ENCODE data around the gene AEBP2. TPM values are rescaled to one million over a fixed set of nuclear protein-coding genes. Genes with fewer than 3 reads are reported as not detected.

Gene AEBP2
- total RNA-seq, 1 donor from 2014 or later: 67.5 TPM

DNA sequence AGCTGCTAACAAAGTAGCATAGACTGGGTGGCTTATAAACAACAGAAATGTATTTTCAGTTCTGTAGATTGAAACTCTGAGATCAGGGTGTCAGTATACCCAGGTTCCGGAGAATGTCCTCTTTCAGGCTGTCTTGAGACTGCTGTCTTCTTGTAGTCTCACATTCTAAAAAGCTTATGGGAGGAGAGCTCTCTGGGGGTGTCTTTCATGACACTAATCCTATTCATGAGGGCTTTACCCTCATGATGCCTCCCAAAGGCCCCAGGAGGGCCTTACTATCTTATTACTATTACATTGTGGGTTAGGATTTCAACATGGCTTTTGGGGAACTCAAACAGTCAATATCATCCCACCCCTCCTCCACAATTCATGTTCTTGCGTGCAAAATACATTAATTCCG is 94.3 kb downstream of the AEBP2 start:
- no peak for DNase-seq (ENCODE audit: extremely low spot score in 2 of 2)
- no peaks in the 10 kb centered on the region for H3K9me3 ChIP-seq
- TF ChIP-seq POLR2A (IDR thresholded peaks at IDR 0.05): no peak
- no peak overlapping the region for H3K4me3 ChIP-seq
- H3K36me3 ChIP-seq: no peaks in the 10 kb centered on the region
- H3K27me3 ChIP-seq: no peaks in the 10 kb centered on the region
- no peak overlapping the region for H3K27ac ChIP-seq
- intact Hi-C loops (cut with DNase I): no loop called here
- H3K4me1 ChIP-seq: peaks cover 19% of the 10 kb centered on the region

DNA sequence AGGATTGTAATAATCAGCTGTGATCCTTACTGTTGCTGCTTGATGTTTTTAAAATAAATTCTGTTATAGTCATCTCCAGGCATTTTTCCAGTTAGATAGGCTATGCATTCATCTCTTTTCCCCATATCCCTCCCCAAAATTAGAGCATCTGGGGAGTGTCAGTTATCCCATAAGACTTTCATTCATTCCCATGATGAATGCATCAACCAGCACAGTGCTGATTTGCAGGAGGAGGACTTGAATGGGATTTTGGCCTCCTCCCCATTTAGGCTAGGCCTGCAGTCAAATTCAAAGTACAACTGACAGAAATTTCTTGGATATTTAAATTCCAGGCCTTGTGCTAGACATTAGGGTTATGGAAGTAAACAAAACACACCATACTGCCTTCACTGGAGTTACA is 99.8 kb downstream of the AEBP2 start:
- peaks cover under 1% of the 10 kb centered on the region for H3K4me1 ChIP-seq
- DNase-seq (ENCODE audit: extremely low spot score in 2 of 2): no peak
- no peaks in the 10 kb centered on the region for H3K36me3 ChIP-seq
- no peak overlapping the region for H3K27ac ChIP-seq
- TF ChIP-seq POLR2AphosphoS5 (IDR thresholded peaks at IDR 0.05; ENCODE audit: insufficient read depth in 1 of 2, low read depth in 1 of 2) (no peak), POLR2A (IDR thresholded peaks at IDR 0.05) (no peak)
- TF ChIP-seq, protein P1, sequence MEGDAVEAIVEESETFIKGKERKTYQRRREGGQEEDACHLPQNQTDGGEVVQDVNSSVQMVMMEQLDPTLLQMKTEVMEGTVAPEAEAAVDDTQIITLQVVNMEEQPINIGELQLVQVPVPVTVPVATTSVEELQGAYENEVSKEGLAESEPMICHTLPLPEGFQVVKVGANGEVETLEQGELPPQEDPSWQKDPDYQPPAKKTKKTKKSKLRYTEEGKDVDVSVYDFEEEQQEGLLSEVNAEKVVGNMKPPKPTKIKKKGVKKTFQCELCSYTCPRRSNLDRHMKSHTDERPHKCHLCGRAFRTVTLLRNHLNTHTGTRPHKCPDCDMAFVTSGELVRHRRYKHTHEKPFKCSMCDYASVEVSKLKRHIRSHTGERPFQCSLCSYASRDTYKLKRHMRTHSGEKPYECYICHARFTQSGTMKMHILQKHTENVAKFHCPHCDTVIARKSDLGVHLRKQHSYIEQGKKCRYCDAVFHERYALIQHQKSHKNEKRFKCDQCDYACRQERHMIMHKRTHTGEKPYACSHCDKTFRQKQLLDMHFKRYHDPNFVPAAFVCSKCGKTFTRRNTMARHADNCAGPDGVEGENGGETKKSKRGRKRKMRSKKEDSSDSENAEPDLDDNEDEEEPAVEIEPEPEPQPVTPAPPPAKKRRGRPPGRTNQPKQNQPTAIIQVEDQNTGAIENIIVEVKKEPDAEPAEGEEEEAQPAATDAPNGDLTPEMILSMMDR (IDR thresholded peaks at IDR 0.05): no peak
- no peaks in the 10 kb centered on the region for H3K9me3 ChIP-seq
- H3K27me3 ChIP-seq: no peaks in the 10 kb centered on the region
- H3K4me3 ChIP-seq: no peak overlapping the region
- intact Hi-C loops (cut with DNase I): no loop called here

DNA sequence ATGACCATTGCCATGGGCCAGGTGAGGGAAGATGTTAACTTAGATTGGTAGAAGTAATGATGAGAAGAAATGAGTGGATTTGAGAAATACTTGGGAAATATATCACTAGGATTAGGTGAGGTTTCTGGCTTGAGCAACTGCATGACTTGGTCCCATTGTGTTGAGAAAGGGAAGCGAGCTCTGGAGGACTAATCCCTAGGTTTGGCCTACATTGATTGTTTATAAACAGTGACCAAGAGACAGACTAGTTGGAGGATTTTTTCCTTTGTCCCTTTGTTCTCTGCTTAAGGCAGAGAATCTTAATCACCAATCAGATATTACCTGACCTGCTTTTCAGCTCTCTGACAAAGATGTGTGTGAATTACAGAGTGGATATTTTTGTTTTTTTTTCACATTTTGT is 100.5 kb downstream of the AEBP2 start:
- TF ChIP-seq, protein P1 (IDR thresholded peaks at IDR 0.05): no peak
- TF ChIP-seq POLR2A (IDR thresholded peaks at IDR 0.05) (no peak), POLR2AphosphoS5 (IDR thresholded peaks at IDR 0.05; ENCODE audit: insufficient read depth in 1 of 2, low read depth in 1 of 2) (no peak)
- Histone ChIP-seq H3K36me3 (no peaks in the 10 kb centered on the region), H3K4me3 (no peak overlapping the region), H3K27me3 (no peaks in the 10 kb centered on the region), H3K4me1 (peaks cover 8% of the 10 kb centered on the region), H3K27ac (no peak overlapping the region), H3K9me3 (no peaks in the 10 kb centered on the region)
- no peak for DNase-seq (ENCODE audit: extremely low spot score in 2 of 2)
- intact Hi-C loops (cut with DNase I): no loop called here

DNA sequence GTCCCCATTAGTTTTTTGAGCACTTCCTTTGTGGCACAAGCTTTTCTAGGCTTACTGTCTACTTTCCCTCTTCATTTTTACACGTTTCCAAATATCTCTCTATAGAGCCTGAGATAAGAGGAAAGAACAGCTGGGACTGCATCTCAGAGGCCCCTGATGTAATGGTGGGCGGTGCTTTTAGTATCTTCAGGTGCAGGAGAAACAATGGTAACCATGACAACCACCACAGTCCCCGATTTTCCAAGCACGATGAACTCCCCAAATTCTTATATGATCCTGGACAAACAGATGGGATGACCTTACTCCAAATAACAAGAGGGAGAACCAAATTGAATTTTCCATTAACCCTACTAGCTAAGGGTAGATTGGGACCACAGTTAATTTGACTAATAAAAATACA is 103.3 kb downstream of the AEBP2 start:
- H3K27ac ChIP-seq: no peak overlapping the region
- no peaks in the 10 kb centered on the region for H3K36me3 ChIP-seq
- DNase-seq (ENCODE audit: extremely low spot score in 2 of 2): no peak
- H3K4me3 ChIP-seq: no peak overlapping the region
- intact Hi-C loops (cut with DNase I): no loop called here
- H3K4me1 ChIP-seq: peaks cover 34% of the 10 kb centered on the region
- H3K9me3 ChIP-seq: no peaks in the 10 kb centered on the region
- H3K27me3 ChIP-seq: no peaks in the 10 kb centered on the region
- TF ChIP-seq POLR2A (IDR thresholded peaks at IDR 0.05) (no peak), POLR2AphosphoS5 (IDR thresholded peaks at IDR 0.05; ENCODE audit: insufficient read depth in 1 of 2, low read depth in 1 of 2) (no peak)
- TF ChIP-seq, protein P1 (IDR thresholded peaks at IDR 0.05): no peak

DNA sequence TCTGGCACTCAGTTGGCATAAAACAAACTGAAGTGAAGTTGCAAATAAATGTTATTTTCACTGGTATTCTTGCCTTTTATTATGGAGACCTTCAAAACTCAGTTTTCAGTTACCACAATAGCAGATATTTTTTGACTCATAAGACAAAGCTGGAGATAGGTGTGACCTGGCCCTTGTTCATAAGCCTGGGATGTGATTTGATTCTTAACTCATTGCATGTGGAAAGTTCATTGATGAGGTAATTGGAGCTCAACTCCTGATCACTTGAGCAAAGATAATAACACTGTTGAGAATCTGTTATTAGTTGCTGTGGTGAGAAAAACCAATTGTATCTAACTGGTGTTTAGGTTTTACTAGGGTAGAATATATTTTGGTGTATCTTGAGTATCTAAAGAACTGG is 105.1 kb downstream of the AEBP2 start:
- Histone ChIP-seq H3K36me3 (no peaks in the 10 kb centered on the region), H3K4me3 (no peak overlapping the region), H3K27ac (no peak overlapping the region), H3K4me1 (peaks cover 41% of the 10 kb centered on the region), H3K27me3 (no peaks in the 10 kb centered on the region), H3K9me3 (no peaks in the 10 kb centered on the region)
- intact Hi-C loops (cut with DNase I): no loop called here
- no peak for DNase-seq (ENCODE audit: extremely low spot score in 2 of 2)
- TF ChIP-seq POLR2AphosphoS5 (IDR thresholded peaks at IDR 0.05; ENCODE audit: insufficient read depth in 1 of 2, low read depth in 1 of 2): no peak
- TF ChIP-seq, protein P1 (IDR thresholded peaks at IDR 0.05): no peak
- TF ChIP-seq POLR2A (IDR thresholded peaks at IDR 0.05): no peak

DNA sequence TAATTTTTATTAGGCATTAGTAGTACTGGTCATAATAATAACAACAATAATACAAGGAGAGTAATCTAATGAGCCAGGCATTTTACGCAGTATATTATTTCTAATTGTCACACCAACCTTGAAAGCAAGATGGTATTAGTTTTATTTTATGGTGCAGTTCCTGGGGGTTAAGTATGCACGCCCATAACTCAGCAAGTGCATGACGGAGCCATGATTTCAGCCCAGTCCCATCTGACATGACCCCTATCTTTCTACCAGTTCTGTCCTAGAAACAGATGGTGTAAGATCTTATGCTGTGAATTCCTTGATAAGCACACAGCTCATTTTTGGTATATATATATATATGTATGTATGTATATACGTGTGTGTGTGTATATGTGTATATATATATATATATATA is 106.0 kb downstream of the AEBP2 start:
- intact Hi-C loops (cut with DNase I): no loop called here
- Histone ChIP-seq H3K4me1 (peaks cover 41% of the 10 kb centered on the region), H3K4me3 (no peak overlapping the region), H3K27me3 (no peaks in the 10 kb centered on the region), H3K27ac (no peak overlapping the region), H3K9me3 (no peaks in the 10 kb centered on the region), H3K36me3 (no peaks in the 10 kb centered on the region)
- no peak for DNase-seq (ENCODE audit: extremely low spot score in 2 of 2)
- TF ChIP-seq POLR2A (IDR thresholded peaks at IDR 0.05): no peak
- TF ChIP-seq, protein P1 (IDR thresholded peaks at IDR 0.05): no peak
- no peak for TF ChIP-seq POLR2AphosphoS5 (IDR thresholded peaks at IDR 0.05; ENCODE audit: insufficient read depth in 1 of 2, low read depth in 1 of 2)
